ENCODE measurements around the gene OGDHL.

- TF ChIP-seq EP300 (IDR thresholded peaks at IDR 0.05), result no peak
- no peak for TF ChIP-seq CTCF (IDR thresholded peaks at IDR 0.05)
- no peak for TF ChIP-seq POLR2A (IDR thresholded peaks at IDR 0.05)
- TF ChIP-seq POLR2AphosphoS5 (IDR thresholded peaks at IDR 0.05), result no peak
Observed at GRCh38 chr10:49750546-49750945, 11.6 kb downstream of the OGDHL start.

All from sigmoid colon (tissue), 4 donors.